ENCODE measurements around the gene ZNF140. TPM values are rescaled to one million over a fixed set of nuclear protein-coding genes. Genes with fewer than 3 reads are reported as not detected.

Gene ZNF140
- total and polyA plus RNA-seq, 2 of the 13 experiments (the other 11 are each of a cell fraction or from before 2014, with no cell fraction given): 8.7 to 13.5 TPM

- peak; percentile 59; the same call in 1 of the 2 replicates for TF ChIP-seq SPEN (CRISPR knock-in tag; IDR thresholded peaks at IDR 0.05; ENCODE audit: low read depth)
- peak; percentile 72 for TF ChIP-seq SIX4 (CRISPR knock-in tag; IDR thresholded peaks at IDR 0.05)
- TF ChIP-seq MYPOP (CRISPR knock-in tag; IDR thresholded peaks at IDR 0.05): peak; percentile 50; the same call in 1 of the 2 replicates
- peak; percentile 80; the same call in 1 of the 2 replicates for TF ChIP-seq FOXJ3 (CRISPR knock-in tag; IDR thresholded peaks at IDR 0.05; ENCODE audit: borderline replicate concordance)
- TF ChIP-seq ELF1 (CRISPR knock-in tag; IDR thresholded peaks at IDR 0.05): peak; percentile 98
- TF ChIP-seq DBP (CRISPR knock-in tag; IDR thresholded peaks at IDR 0.05; ENCODE audit: not compliant biosample characterization): peak; percentile 56
- TF ChIP-seq ZNF788 (CRISPR knock-in tag; IDR thresholded peaks at IDR 0.05; ENCODE audit: borderline replicate concordance): peak; percentile 53; the same call in 1 of the 2 replicates
- TF ChIP-seq GMEB1 (CRISPR knock-in tag; IDR thresholded peaks at IDR 0.05; ENCODE audit: borderline replicate concordance): peak; percentile 96
- peak in 1 of 2 experiments; percentile 76; a peak in 1 of 4 replicates for TF ChIP-seq POLR2A (IDR thresholded peaks at IDR 0.05; ENCODE audit: insufficient read depth in 1 of 2, low read depth in 2 of 2, low read length in 2 of 2)
- TF ChIP-seq, protein P1, sequence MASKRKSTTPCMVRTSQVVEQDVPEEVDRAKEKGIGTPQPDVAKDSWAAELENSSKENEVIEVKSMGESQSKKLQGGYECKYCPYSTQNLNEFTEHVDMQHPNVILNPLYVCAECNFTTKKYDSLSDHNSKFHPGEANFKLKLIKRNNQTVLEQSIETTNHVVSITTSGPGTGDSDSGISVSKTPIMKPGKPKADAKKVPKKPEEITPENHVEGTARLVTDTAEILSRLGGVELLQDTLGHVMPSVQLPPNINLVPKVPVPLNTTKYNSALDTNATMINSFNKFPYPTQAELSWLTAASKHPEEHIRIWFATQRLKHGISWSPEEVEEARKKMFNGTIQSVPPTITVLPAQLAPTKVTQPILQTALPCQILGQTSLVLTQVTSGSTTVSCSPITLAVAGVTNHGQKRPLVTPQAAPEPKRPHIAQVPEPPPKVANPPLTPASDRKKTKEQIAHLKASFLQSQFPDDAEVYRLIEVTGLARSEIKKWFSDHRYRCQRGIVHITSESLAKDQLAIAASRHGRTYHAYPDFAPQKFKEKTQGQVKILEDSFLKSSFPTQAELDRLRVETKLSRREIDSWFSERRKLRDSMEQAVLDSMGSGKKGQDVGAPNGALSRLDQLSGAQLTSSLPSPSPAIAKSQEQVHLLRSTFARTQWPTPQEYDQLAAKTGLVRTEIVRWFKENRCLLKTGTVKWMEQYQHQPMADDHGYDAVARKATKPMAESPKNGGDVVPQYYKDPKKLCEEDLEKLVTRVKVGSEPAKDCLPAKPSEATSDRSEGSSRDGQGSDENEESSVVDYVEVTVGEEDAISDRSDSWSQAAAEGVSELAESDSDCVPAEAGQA (IDR thresholded peaks at IDR 0.05; ENCODE audit: low read depth): peak; percentile 92
- TF ChIP-seq, protein P1 (CRISPR knock-in tag; IDR thresholded peaks at IDR 0.05; ENCODE audit: borderline replicate concordance): no peak
- TF ChIP-seq ZNF350 (CRISPR knock-in tag; IDR thresholded peaks at IDR 0.05; ENCODE audit: borderline replicate concordance, low read depth): no peak
Observed at GRCh38 chr12:133080026-133080367, 726 bp upstream of the ZNF140 start (continued).

Data from HepG2 (cell line).